Fibroblast of skin of scalp (primary cell): ENCODE measurements around the gene FAM13A.

Experiments
- DNase-seq: peaks from one replicate; pipeline ENCODE4 v3.0.0-alpha.2; 2013

Gene FAM13A

DNA sequence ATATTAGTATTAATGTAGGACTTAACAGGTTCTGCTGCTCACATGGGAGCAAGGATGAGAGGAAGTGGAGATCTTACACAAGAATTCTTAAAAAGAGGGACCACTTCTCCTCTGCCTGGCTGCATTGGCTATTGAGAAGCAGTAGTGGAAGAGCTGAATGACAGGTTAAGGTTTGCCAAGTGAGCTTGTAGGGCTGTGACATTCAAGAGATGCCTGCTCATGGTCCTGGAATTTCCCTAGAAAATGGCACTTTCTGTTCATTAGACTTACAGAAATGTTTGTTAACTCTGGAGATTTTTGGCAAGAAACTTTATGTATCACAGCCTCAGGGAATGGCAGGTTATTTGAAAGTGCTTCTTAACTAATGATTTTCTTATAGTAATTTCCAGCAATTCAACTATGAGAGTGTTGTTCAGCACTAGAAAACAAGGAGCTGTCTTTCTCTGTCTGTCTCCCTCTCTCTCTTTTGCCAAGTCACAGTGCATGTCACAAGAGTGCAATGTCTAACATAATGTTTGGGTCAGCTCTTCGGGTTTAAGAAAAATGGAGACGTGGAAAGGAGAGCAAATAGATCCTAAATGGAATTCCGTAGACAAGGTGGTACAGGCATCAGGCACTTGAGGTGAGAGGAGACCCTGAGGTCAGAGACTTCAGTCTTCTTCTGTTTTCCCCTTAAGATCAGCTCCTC is 351.0 kb downstream of the FAM13A start:
- peak; percentile 42 for DNase-seq

DNA sequence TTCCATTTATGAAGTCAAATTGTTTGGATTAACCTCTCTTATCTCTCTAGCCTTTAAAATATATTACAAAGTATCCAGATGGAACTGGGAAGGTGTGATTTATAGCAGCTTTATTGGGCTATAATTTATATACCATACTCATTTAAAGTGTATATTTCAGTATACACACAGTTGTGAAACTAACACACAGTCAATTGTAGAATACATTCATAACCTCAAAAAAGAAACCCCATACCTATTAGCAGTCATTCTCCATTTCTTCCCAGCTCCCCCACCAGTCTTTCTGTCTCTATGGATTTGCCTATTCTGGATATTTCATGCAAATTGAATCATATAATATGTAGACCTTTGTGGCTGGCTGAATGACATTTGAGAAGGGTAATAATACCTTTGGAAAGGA is 351.8 kb downstream of the FAM13A start:
- no peak for DNase-seq

DNA sequence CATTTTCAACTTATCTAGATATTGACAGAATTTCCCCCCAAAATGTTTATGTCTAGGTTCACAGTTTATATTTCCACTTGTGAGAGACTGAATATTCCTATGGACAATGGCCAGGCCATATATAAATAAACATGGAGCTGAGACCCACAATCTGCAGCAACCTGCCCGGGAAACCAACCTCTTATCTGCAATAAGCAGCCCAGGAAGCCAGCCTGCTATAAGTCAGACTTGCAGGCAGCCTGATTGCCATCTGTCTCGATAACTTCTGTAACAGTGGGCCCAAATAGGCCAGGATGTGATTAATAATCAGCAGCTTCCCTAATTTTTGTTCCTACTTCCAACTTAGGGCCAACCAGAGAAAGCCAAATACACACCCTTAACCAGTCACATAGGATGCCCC is 354.2 kb downstream of the FAM13A start:
- DNase-seq, result no peak

DNA sequence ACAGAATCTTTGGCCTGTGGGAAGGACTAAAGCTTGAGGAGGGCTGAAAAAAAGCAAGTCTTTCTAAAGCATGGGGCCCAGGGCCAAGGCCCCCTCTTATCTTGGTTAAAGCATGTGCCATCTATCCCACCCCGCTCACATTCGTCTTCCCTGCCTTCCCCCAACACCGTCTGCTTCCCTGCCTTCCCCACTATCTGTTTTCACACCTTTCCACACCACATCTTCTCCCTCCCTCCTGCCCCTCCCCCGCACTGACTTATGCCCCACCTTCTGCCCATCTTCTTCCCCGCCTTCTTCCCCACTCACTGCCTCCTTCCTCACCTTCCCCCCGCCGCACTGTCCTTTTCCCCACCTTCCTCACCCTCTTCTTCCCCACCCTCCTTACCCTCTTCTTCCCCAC is 358.5 kb downstream of the FAM13A start:
- DNase-seq, result no peak

DNA sequence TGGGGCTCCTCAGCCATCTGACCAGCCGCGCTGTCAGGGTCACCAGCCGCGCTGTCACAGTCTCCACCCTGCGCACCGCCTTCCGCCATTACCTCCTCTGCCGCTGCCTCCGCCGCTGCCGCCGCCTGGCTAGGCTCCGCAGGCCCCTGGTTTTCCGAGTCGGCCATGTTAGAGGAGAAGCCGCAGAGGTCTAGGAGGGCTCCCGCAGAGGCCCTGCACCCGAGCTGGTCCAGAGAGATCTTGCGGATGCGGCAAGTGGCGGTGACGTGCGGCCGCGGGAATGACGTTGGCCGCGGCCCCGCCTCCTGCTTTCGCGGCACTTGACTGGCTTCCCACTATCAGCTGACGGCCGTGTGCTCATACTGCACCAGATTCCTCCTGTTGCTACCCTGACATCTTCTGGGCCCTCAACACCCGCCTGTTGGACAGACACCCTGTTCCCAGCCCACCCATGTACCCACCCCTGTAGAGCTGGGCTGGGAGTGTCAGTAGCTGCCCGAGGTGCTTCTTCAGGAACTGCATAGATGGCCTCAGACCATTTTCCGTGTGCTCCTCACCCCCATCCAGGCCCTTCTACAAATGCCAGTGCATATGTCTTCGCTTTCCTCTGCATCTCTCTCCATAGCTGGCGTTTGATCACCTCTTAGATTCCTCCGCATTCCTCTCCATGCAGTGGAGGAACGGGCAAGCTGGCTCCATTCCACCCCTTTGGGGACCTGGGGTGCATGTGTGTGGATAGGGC is 359.2 kb downstream of the FAM13A start, which contains the start of gene NAP1L5:
NAP1L5 (minus strand) TSS at position 242 of the 742 bp plus-strand sequence; CDS start at position 167, 75 bp downstream.
- DNase-seq, result peak; percentile 69

DNA sequence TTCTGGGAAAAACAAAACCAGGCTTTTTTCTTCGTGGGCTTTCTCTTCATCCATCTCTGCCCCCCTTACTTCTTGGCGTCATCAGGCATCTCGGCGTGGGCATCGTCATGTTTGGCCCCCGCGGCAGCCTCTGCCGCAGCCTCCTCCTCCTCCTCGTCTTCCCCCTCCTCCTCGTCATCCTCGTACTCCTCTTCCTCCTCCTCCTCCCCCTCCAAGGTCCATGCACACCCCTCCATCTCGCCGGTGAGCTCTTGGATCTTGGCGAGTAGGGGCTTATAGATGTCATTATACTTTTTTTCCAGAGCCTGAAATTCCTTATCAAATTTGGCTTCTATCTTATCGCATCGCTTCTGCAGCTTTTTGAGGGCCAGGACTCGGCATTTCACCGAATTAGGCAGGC is 359.8 kb downstream of the FAM13A start:
- DNase-seq, result peak; percentile 18

DNA sequence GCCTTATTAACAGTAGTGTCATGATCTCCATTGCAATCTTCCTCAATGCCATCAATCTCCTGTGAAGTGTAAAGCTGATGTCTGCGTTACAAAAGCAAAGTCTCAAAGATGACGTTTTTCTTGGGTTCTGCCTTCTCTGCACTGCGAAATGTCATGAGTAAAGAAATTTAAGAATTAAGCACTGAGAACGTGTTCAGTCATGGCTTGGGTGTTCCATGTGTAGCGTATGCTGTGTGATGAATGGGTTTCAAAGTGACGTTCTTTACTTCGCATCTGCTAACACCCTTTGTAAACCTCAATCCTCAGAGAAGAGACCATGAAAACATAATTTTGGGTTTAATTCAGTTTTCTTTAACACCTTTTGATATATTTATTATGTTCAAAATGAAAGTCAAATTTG is 360.4 kb downstream of the FAM13A start:
- no peak for DNase-seq

DNA sequence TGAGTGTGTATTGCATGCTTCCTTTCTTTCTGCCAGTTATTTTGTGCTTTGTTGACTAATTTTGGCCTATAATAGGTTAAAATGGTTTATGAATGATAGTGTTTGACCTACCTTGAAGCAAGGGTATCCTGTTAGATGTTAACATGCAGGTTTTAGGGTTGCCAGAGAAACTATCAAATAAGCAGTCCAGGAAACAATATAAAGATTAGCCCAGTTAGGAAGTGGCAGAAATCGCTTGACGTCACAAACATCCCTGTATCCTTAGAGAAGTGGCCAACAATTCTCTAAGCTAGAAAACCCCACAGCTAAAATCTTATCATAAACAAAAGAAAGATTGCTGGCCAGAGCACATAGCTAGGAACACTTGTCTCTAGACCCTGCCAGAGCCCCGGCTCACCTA is 363.2 kb downstream of the FAM13A start:
- no peak for DNase-seq

DNA sequence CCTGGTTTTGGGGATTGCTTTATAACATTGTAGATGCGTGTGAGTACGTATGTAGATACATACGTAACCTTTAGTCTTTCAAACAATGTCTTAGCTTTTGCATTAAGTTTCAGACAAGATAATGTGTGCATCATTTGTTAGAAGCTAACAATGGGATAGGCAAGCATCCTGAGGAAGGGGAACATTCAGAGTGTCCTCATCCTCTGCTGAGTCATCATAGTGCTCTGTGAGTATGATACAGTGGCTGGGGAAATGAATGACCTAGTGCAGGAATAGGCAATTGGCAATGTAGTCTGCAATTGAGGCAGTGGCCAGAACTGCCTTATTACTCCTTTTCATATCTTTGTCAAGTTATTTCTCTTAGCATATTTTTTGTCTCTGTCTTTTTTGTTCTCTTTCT is 366.6 kb downstream of the FAM13A start:
- peak; percentile 19 for DNase-seq

DNA sequence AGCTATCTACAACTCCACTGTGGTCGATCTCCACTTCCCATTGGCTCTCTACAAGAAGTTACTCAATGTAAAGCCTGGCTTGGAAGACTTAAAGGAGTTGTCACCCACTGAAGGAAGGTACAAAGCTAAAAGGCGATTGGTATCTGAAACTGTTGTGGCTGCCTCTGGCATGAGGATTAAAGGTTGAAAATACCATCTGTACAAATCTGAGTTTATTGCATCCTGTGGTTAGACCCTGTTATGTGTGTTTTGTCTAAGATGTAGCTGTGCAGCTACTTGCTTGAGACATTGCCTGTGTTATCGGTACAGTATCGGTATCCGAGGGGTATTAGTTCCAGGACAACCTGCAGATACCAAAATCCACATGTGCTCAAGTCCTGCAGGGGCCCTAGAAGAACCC is 375.8 kb downstream of the FAM13A start:
- no peak for DNase-seq
